ENCODE results near the gene ARL14EPL.
A peak's percentile ranks its signal among the peaks of the same experiment; 100 is the strongest.
"Not testable (repeated sequence)": the region's sequence is repeated elsewhere in the genome, so short reads cannot be mapped to it uniquely, and the experiment has no call there.

Gene ARL14EPL

GRCh38 chr5:116058346-116058936 is 26.2 kb downstream of the ARL14EPL start:
- no peak for DNase-seq

- no peak for DNase-seq
Measured at GRCh38 chr5:116062352-116062751, 30.1 kb downstream of the ARL14EPL start.

GRCh38 chr5:116063950-116064349 is 31.7 kb downstream of the ARL14EPL start:
- DNase-seq = no peak

GRCh38 chr5:116068028-116068632 is 35.9 kb downstream of the ARL14EPL start:
- no peak for DNase-seq

GRCh38 chr5:116071211-116071610 is 38.9 kb downstream of the ARL14EPL start:
- DNase-seq = no peak

- no peak for DNase-seq
Measured at GRCh38 chr5:116075191-116075831, 43.0 kb downstream of the ARL14EPL start.

GRCh38 chr5:116076496-116076895 is 44.2 kb downstream of the ARL14EPL start:
- no peak for DNase-seq

- DNase-seq = no peak
Measured at GRCh38 chr5:116078199-116078598, 45.9 kb downstream of the ARL14EPL start.

GRCh38 chr5:116084287-116084691 is 52.0 kb downstream of the ARL14EPL start:
- peak; percentile 7 for DNase-seq

- DNase-seq = peak; percentile 27
Measured at GRCh38 chr5:116084871-116085715, 52.8 kb downstream of the ARL14EPL start, which contains the start of gene COMMD10. Gene COMMD10 (plus strand): TSS chr5:116085025.

GRCh38 chr5:116086309-116086708 is 54.0 kb downstream of the ARL14EPL start:
- not testable (repeated sequence) for DNase-seq

GRCh38 chr5:116088062-116088461 is 55.8 kb downstream of the ARL14EPL start:
- DNase-seq = no peak

- DNase-seq = no peak
Measured at GRCh38 chr5:116090302-116090701, 58.0 kb downstream of the ARL14EPL start.

- DNase-seq = no peak
Measured at GRCh38 chr5:116091416-116091815, 59.1 kb downstream of the ARL14EPL start.

- DNase-seq = no peak
Measured at GRCh38 chr5:116097301-116097700, 65.0 kb downstream of the ARL14EPL start.

GRCh38 chr5:116098998-116099397 is 66.7 kb downstream of the ARL14EPL start:
- no peak for DNase-seq

- not testable (repeated sequence) for DNase-seq
Measured at GRCh38 chr5:116104941-116105340, 72.7 kb downstream of the ARL14EPL start.

Data from DMS153 (cell line).